ENCODE data around the gene TTPAL.

Gene TTPAL

DNA sequence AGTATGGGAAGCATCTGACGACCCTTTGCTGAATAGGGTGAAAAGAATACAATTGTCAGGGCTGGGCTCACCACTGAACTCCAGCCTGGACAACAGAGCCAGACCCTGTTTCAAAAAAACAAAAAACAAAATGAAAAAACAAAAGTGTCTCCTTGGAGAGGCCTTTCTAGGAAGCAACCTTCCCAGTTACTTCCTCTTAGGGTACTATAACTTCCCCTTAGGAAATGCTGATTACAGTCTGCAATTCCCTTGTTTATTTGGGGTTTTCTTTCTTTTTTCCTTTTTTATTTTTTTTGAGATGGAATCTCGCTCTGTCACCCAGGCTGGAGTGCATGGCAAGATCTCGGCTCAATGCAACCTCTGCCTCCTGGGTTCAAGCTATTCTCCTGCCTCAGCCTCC lies 20.5 kb upstream of the TTPAL start:
- CTCF ChIA-PET: interaction anchor here (1.1 kb wide), 1 partner anchor 71 kb away, joined by 6 read pairs; no protein-coding TSS in a partner anchor
- DNase-seq (ENCODE audit: low read depth, low spot score): no peak
- TF ChIP-seq, protein P1, sequence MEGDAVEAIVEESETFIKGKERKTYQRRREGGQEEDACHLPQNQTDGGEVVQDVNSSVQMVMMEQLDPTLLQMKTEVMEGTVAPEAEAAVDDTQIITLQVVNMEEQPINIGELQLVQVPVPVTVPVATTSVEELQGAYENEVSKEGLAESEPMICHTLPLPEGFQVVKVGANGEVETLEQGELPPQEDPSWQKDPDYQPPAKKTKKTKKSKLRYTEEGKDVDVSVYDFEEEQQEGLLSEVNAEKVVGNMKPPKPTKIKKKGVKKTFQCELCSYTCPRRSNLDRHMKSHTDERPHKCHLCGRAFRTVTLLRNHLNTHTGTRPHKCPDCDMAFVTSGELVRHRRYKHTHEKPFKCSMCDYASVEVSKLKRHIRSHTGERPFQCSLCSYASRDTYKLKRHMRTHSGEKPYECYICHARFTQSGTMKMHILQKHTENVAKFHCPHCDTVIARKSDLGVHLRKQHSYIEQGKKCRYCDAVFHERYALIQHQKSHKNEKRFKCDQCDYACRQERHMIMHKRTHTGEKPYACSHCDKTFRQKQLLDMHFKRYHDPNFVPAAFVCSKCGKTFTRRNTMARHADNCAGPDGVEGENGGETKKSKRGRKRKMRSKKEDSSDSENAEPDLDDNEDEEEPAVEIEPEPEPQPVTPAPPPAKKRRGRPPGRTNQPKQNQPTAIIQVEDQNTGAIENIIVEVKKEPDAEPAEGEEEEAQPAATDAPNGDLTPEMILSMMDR (IDR thresholded peaks at IDR 0.05; ENCODE audit: insufficient read depth, low read length, missing control alignments): no peak
- POLR2A ChIA-PET: no interaction called here
- H3K4me3 ChIP-seq (ENCODE audit: low read depth, low read length): no peak overlapping the region

DNA sequence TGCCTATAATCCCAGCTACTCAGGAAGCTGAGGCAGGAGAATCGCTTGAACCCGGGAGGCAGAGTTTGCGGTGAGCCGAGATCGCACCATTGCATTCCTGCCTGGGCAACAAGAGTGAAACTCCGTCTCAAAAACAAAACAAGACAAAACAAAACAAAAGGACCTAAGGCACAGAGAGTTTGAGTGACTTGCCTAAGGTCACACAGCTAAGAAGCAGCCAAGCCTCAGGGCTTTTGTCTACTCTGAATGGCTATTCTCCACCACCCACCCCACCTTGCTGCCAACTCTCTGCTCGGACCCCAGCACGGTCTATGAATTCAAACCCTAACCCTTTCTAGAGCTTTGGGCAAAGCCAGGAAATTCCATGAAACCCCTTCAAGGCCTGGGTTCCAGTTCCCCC lies 19.1 kb upstream of the TTPAL start:
- POLR2A ChIA-PET: no interaction called here
- no peak overlapping the region for H3K4me3 ChIP-seq (ENCODE audit: low read depth, low read length)
- CTCF ChIA-PET: interaction anchor here (1.1 to 7.5 kb wide), 3 partner anchors 73 to 241 kb away, joined by 3 to 96 read pairs (median 4); no protein-coding TSS in a partner anchor
- TF ChIP-seq, protein P1 (IDR thresholded peaks at IDR 0.05; ENCODE audit: insufficient read depth, low read length, missing control alignments): no peak
- DNase-seq (ENCODE audit: low read depth, low spot score): no peak

DNA sequence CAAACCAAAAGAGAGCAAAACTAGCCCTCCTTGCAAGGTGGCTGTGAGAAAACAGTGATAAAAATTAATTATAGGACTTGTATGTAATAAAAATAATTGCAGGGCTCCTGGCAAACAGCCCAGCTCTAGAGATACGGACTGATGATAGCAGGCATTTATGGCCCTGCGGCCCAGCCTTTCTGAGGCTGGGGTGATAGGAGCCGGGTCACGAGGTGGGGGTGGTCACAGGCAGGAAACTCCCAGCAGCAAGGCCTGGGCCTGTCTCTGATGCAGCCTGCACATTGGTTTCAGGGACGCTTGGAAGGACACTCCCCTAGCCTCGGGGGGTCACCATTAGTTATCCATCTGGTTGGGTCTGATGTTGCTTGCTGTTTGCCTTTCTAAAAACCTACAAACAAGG lies 18.7 kb upstream of the TTPAL start:
- POLR2A ChIA-PET: no interaction called here
- DNase-seq (ENCODE audit: low read depth, low spot score): no peak
- TF ChIP-seq, protein P1 (IDR thresholded peaks at IDR 0.05; ENCODE audit: insufficient read depth, low read length, missing control alignments): no peak
- no peak overlapping the region for H3K4me3 ChIP-seq (ENCODE audit: low read depth, low read length)
- CTCF ChIA-PET: interaction anchor here (1.1 to 7.5 kb wide), 3 partner anchors 74 to 242 kb away, joined by 3 to 96 read pairs (median 4); no protein-coding TSS in a partner anchor

DNA sequence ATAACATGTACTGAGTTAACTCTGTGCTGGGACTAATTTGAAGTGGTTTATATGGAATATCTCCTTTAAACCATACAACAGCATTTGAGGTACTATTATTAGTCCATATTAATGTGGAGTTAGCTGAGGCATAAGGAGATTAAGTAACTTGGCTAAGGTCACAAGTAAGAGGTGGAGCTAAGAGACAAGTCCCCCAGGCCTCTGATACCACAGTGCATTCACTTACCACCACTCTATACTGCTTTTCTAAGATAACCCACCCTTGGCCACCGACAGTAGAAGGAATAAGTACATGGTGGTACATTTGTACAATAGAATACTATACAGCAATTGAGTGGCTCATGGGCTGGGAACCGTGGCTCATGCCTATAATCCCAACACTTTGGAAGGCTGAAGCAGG lies 16.4 kb upstream of the TTPAL start:
- DNase-seq (ENCODE audit: low read depth, low spot score): no peak
- no peak overlapping the region for H3K4me3 ChIP-seq (ENCODE audit: low read depth, low read length)
- POLR2A ChIA-PET: no interaction called here
- TF ChIP-seq, protein P1 (IDR thresholded peaks at IDR 0.05; ENCODE audit: insufficient read depth, low read length, missing control alignments): no peak
- CTCF ChIA-PET: interaction anchor here (1.0 to 7.5 kb wide), 7 partner anchors 9 to 244 kb away, joined by 3 to 99 read pairs (median 7); partner anchors contain the start of gene FITM2

DNA sequence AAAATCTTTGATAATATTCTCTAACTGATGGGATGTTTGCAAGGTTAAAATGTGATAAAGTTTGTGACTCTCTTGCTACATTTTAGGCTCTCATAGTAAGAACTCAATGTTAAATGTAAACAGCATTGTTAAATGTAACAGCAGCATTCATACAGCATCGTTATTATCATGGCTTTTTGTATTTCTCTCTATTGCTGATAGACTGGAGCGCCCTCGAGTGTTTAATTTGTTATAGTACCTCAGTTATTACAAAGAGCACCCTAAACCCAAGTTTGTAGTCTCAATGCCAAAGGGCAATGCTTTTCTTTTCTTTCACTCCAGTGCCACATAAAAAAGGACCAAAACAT lies 14.9 kb upstream of the TTPAL start:
- TF ChIP-seq, protein P1 (IDR thresholded peaks at IDR 0.05; ENCODE audit: insufficient read depth, low read length, missing control alignments): peak; percentile 9
- DNase-seq (ENCODE audit: low read depth, low spot score): no peak
- POLR2A ChIA-PET: no interaction called here
- CTCF ChIA-PET: interaction anchor here (0.7 to 7.5 kb wide), 11 partner anchors 11 to 252 kb away, joined by 3 to 99 read pairs (median 7); no protein-coding TSS in a partner anchor
- H3K4me3 ChIP-seq (ENCODE audit: low read depth, low read length): no peak overlapping the region

DNA sequence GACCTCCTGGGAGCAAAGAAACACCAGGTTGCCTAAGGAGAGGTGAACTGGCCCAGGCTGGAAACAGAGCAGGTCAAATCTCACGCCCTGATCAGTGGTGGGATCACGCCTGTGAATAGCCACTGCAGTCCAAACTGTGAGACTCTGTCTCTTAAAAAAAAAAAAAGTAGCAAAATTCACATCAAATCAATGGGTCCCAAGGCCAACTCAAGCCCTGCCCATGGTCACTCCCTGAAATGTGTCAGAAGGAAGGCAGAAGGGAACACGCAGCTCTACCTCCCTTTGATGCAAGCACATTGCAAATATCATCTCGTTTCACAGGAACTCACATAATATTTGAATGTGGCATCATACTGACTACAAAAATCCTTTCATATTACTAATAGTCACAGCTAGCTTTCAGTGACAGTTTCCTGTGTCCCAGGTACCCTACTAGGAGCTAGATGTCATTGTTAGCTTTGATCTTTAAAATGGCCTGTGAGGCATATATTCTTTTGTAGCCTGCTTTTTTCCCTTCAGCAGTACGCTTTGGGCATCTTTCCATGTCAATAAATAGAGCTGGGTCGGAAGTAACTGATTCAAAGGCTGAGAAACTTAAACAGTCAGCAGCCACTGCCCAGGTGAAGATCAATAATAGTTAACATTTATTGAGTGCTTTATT lies 14.4 kb upstream of the TTPAL start:
- ChIA-PET CTCF (interaction anchor here (0.6 to 7.5 kb wide), 13 partner anchors 11 to 345 kb away, joined by 3 to 99 read pairs (median 5); partner anchors contain the start of genes HNF4A and TTPAL), POLR2A (no interaction called here)
- H3K4me3 ChIP-seq (ENCODE audit: low read depth, low read length): no peak overlapping the region
- TF ChIP-seq, protein P1 (IDR thresholded peaks at IDR 0.05; ENCODE audit: insufficient read depth, low read length, missing control alignments): no peak
- no peak for DNase-seq (ENCODE audit: low read depth, low spot score)
